PC-9 (cell line): ENCODE results near the gene TMEM80. TPM values are rescaled to one million over a fixed set of nuclear protein-coding genes. Genes with fewer than 3 reads are reported as not detected.

Source experiments
- BruUV-seq: library from RNA; stranded (reverse); fragments of 400-500 nt; replicated peaks from 2 replicates; lab custom pipeline; 2021; lab: Mats Ljungman, UMichigan
- CTCF ChIA-PET: fragments of 300-600 bp; sonication (Branson Sonifier 250); formaldehyde crosslinking; loops from one replicate; lab custom pipeline; 2022; ENCODE audit warnings: antibody characterized with exemption; lab: Charles Lee
- POLR2A ChIA-PET: fragments of 300-600 bp; sonication (Branson Sonifier 250); formaldehyde crosslinking; loops from one replicate; lab custom pipeline; 2022; ENCODE audit warnings: antibody characterized with exemption; ENCODE audit not compliant: unreplicated experiment; lab: Charles Lee
- DNase-seq, 2 experiments: peaks; one replicate each; pipeline versions ENCODE4 v3.0.0 to v3.0.0-alpha.2; 2015 to 2022; ENCODE audit warnings: mixed read lengths in 1 of 2
- H2AFZ ChIP-seq: fragments of 200-600 bp; sonication (generic); 2 replicates; pipeline ENCODE4 v1.8.1; 2017; ENCODE audit warnings: antibody characterized with exemption
- H3F3A ChIP-seq: fragments of 200-600 bp; sonication (generic); 2 replicates; pipeline ENCODE4 v1.8.1; 2017; ENCODE audit warnings: antibody characterized with exemption, mild to moderate bottlenecking, low read depth; ENCODE audit not compliant: insufficient read depth
- H3K27ac ChIP-seq: fragments of 200-600 bp; sonication (generic); 2 replicates; pipeline ENCODE4 v1.6.1; 2016; ENCODE audit warnings: mixed run types
- H3K27me3 ChIP-seq: fragments of 200-600 bp; sonication (generic); 2 replicates; pipeline ENCODE4 v1.6.1; 2016; ENCODE audit warnings: low read depth, mixed run types; ENCODE audit not compliant: insufficient read depth
- H3K36me3 ChIP-seq: fragments of 200-600 bp; sonication (generic); 2 replicates; pipeline ENCODE4 v1.6.1; 2016; ENCODE audit warnings: low read depth, mixed run types
- H3K4me1 ChIP-seq: fragments of 200-600 bp; sonication (generic); replicated peaks from 2 replicates; pipeline ENCODE4 v1.6.1; 2016; ENCODE audit warnings: mixed run types; ENCODE audit not compliant: insufficient read depth
- H3K4me2 ChIP-seq: fragments of 200-600 bp; sonication (generic); 2 replicates; pipeline ENCODE4 v1.6.1; 2017; ENCODE audit warnings: mixed run types
- H3K4me3 ChIP-seq: fragments of 200-600 bp; sonication (generic); 2 replicates; pipeline ENCODE4 v1.6.1; 2016; ENCODE audit warnings: mixed run types
- H3K79me2 ChIP-seq: fragments of 200-600 bp; sonication (generic); 2 replicates; pipeline ENCODE4 v1.6.1; 2017; ENCODE audit warnings: low read depth, mixed run types
- H3K9me2 ChIP-seq: fragments of 200-600 bp; sonication (generic); 2 replicates; pipeline ENCODE4 v1.8.1; 2017; ENCODE audit warnings: mild to moderate bottlenecking; ENCODE audit not compliant: insufficient read depth
- H3K9me3 ChIP-seq: fragments of 200-600 bp; sonication (generic); 2 replicates; pipeline ENCODE4 v1.8.1; 2016; ENCODE audit warnings: low read depth; ENCODE audit not compliant: insufficient read depth
- H4K20me1 ChIP-seq: fragments of 200-600 bp; sonication (generic); 2 replicates; pipeline ENCODE4 v1.8.1; 2017; ENCODE audit not compliant: insufficient read depth
- CTCF ChIP-seq: fragments of 200-600 bp; sonication (generic); conservative IDR thresholded peaks from 2 replicates; pipeline ENCODE4 v1.6.1; 2017; ENCODE audit warnings: mixed run types, antibody characterized with exemption, mild to moderate bottlenecking, moderate library complexity
- EZH2 ChIP-seq: fragments of 200-600 bp; sonication (generic); IDR thresholded peaks from 2 replicates; pipeline ENCODE4 v1.8.0; 2017; ENCODE audit warnings: antibody characterized with exemption, low read depth
- intact Hi-C: fragments of 100-400 bp; cut with micrococcal nuclease; formaldehyde crosslinking; loops from one replicate; pipeline ENCODE4 v1.10.0; 2022; ENCODE audit not compliant: unreplicated experiment
- total RNA-seq: library from RNA; stranded (reverse); gene quantifications from 2 replicates; pipeline ENCODE4 v1.2.3, GENCODE V29; 2021

Gene TMEM80
- total RNA-seq, 1 experiment from 2014 or later, result 36.6 TPM

- CTCF ChIA-PET, result no interaction called here
- H2AFZ ChIP-seq, result no peak overlapping the region
Measured at GRCh38 chr11:721247-721740, 25.7 kb downstream of the TMEM80 start.

GRCh38 chr11:721741-722345 lies 26.2 kb downstream of the TMEM80 start:
- ChIA-PET CTCF (no interaction called here), POLR2A (no interaction called here)
- H3K27me3 ChIP-seq, result no peaks in the 10 kb centered on the region
- H3K27ac ChIP-seq, result no peak overlapping the region
- H3K4me1 ChIP-seq, result peaks cover 3% of the 10 kb centered on the region
- no peak overlapping the region for H3K4me3 ChIP-seq
- H3K4me2 ChIP-seq, result no peak overlapping the region
- H3F3A ChIP-seq, result peaks cover 3% of the 10 kb centered on the region
- no peaks in the 10 kb centered on the region for H3K79me2 ChIP-seq
- intact Hi-C loops, result loop anchor here (10.0 kb wide), 1 partner anchor 157 kb away; the partner anchor contains the start of genes LMNTD2 and RASSF7
- BruUV-seq, result no TSS peak
- TF ChIP-seq EZH2 (no peak), CTCF (no peak)
- DNase-seq, result no peak
- no peaks in the 10 kb centered on the region for H4K20me1 ChIP-seq
- no peaks in the 10 kb centered on the region for H3K9me3 ChIP-seq
- H2AFZ ChIP-seq, result no peak overlapping the region
- H3K36me3 ChIP-seq, result no peaks in the 10 kb centered on the region
- H3K9me2 ChIP-seq, result no peaks in the 10 kb centered on the region

More at GRCh38 chr11:721247-721740, 25.7 kb downstream of the TMEM80 start:
- no peak for DNase-seq
- H3K9me2 ChIP-seq, result no peaks in the 10 kb centered on the region
- H3K4me3 ChIP-seq, result no peak overlapping the region
- H4K20me1 ChIP-seq, result no peaks in the 10 kb centered on the region
- H3K79me2 ChIP-seq, result peaks cover 4% of the 10 kb centered on the region; the same call in 1 of the 2 replicates
- intact Hi-C loops, result loop anchor here (10.0 kb wide), 1 partner anchor 156 kb away; the partner anchor contains the start of genes LMNTD2 and RASSF7
- no peak overlapping the region for H3K27ac ChIP-seq
- no peaks in the 10 kb centered on the region for H3K27me3 ChIP-seq
- H3K4me2 ChIP-seq, result no peak overlapping the region
- H3F3A ChIP-seq, result no peaks in the 10 kb centered on the region; the same call in 1 of the 2 replicates
- no TSS peak for BruUV-seq
- no peaks in the 10 kb centered on the region for H3K9me3 ChIP-seq
- POLR2A ChIA-PET, result no interaction called here
- no peak for TF ChIP-seq EZH2
- TF ChIP-seq CTCF, result no peak
- no peaks in the 10 kb centered on the region; the same call in 1 of the 2 replicates for H3K4me1 ChIP-seq
- no peaks in the 10 kb centered on the region for H3K36me3 ChIP-seq

GRCh38 chr11:722346-722811 lies 26.8 kb downstream of the TMEM80 start:
- H3F3A ChIP-seq, result peaks cover 8% of the 10 kb centered on the region
- no peaks in the 10 kb centered on the region for H3K9me3 ChIP-seq
- POLR2A ChIA-PET, result no interaction called here
- no peaks in the 10 kb centered on the region for H3K27me3 ChIP-seq
- H4K20me1 ChIP-seq, result no peaks in the 10 kb centered on the region
- intact Hi-C loops, result loop anchor here (10.0 kb wide), 1 partner anchor 158 kb away; the partner anchor contains the start of genes LMNTD2 and RASSF7
- CTCF ChIA-PET, result no interaction called here
- DNase-seq, result no peak
- 0 out of 2 replicates have a peak, but pooled peaks cover 2% of the 10 kb centered on the region for H3K79me2 ChIP-seq
- TF ChIP-seq EZH2 (no peak), CTCF (no peak)
- peaks cover 8% of the 10 kb centered on the region for H3K4me1 ChIP-seq
- no peak overlapping the region for H2AFZ ChIP-seq
- no peak overlapping the region for H3K4me2 ChIP-seq
- no peak overlapping the region for H3K27ac ChIP-seq
- BruUV-seq, result no TSS peak
- H3K36me3 ChIP-seq, result no peaks in the 10 kb centered on the region
- no peaks in the 10 kb centered on the region for H3K9me2 ChIP-seq
- no peak overlapping the region for H3K4me3 ChIP-seq
